Endothelial cell of umbilical vein (primary cell): ENCODE measurements around the gene MED12L. TPM values are rescaled to one million over a fixed set of nuclear protein-coding genes. Genes with fewer than 3 reads are reported as not detected.

Source experiments
- BruUV-seq: library from RNA; stranded (reverse); fragments of 400-500 nt; replicated peaks from 2 replicates; lab custom pipeline; 2021; lab: Mats Ljungman, UMichigan
- CTCF ChIA-PET: fragments of 300-600, 350-600 bp; sonication (Branson Sonifier 250); formaldehyde crosslinking; loops from one replicate; lab custom pipeline; 2021; ENCODE audit warnings: antibody characterized with exemption, inconsistent platforms; lab: Charles Lee
- POLR2A ChIA-PET: fragments of 300-600, 350-600 bp; sonication (Branson Sonifier 250); formaldehyde crosslinking; loops from one replicate; lab custom pipeline; 2021; ENCODE audit warnings: antibody characterized with exemption, inconsistent platforms; lab: Charles Lee
- DNase-seq: peaks from one replicate; pipeline ENCODE4 v3.0.0-alpha.2; 2011; ENCODE audit warnings: low read depth, low spot score
- FAIRE-seq: peaks from 2 replicates; lab custom pipeline; 2011; peaks lifted over from hg19 to GRCh38; lab: Jason Lieb, UNC
- H2AFZ ChIP-seq: 2 replicates; pipeline ENCODE4 v1.6.0; 2012; ENCODE audit warnings: low read depth, low read length, control low read depth, inconsistent platforms
- H3K27ac ChIP-seq: 2 replicates; pipeline ENCODE4 v1.5.1; 2011; ENCODE audit warnings: low read depth, mild to moderate bottlenecking, control low read depth, low read length, moderate library complexity; ENCODE audit not compliant: insufficient read depth
- H3K27me3 ChIP-seq, 2 experiments: 2 replicates each; pipeline versions ENCODE4 v1.6.0 to v1.6.1; 2011; ENCODE audit warnings: low read length in 2 of 2, mixed read lengths in 1 of 2; ENCODE audit not compliant: control insufficient read depth in 2 of 2, insufficient read depth in 2 of 2
- H3K36me3 ChIP-seq, 2 experiments: 2 replicates in 1 of 2; 3 replicates in 1 of 2; pipeline ENCODE4 v1.5.1; 2011; ENCODE audit warnings: low read length in 2 of 2, mild to moderate bottlenecking in 1 of 2, moderate library complexity in 1 of 2; ENCODE audit not compliant: control insufficient read depth in 2 of 2, insufficient read depth in 2 of 2; ENCODE audit errors: extremely low read depth in 1 of 2
- H3K4me1 ChIP-seq: 3 replicates; pipeline ENCODE4 v1.5.1; 2011; ENCODE audit warnings: mild to moderate bottlenecking, low read length; ENCODE audit not compliant: control insufficient read depth, insufficient read depth; ENCODE audit errors: extremely low read depth
- H3K4me2 ChIP-seq: 2 replicates; pipeline ENCODE4 v1.6.1; 2011; ENCODE audit warnings: low read length, control low read depth, mixed read lengths; ENCODE audit not compliant: insufficient read depth
- H3K4me3 ChIP-seq, 3 experiments: fragments of 200-600 bp in 1 of 3; sonication (generic), shearing (Covaris generic) in 1 of 3; replicated peaks in 1 of 3; 2 replicates each; pipeline ENCODE4 v1.5.1; 2011 to 2016; ENCODE audit warnings: control low read depth in 3 of 3, low read length in 3 of 3, mild to moderate bottlenecking in 2 of 3, inconsistent platforms in 1 of 3, low read depth in 1 of 3, moderate library complexity in 1 of 3; ENCODE audit not compliant: insufficient read depth in 1 of 3
- H3K79me2 ChIP-seq: 2 replicates; pipeline ENCODE4 v1.6.0; 2012; ENCODE audit warnings: low read length, inconsistent platforms; ENCODE audit not compliant: control insufficient read depth, insufficient read depth
- H3K9ac ChIP-seq: replicated peaks from 2 replicates; pipeline ENCODE3; 2011; ENCODE audit warnings: low read length, control low read depth; ENCODE audit not compliant: insufficient read depth; ENCODE audit errors: extremely low read depth
- H3K9me1 ChIP-seq: replicated peaks from 3 replicates; pipeline ENCODE4 v1.6.0; 2011; ENCODE audit warnings: mild to moderate bottlenecking, low read length; ENCODE audit not compliant: control insufficient read depth, insufficient read depth; ENCODE audit errors: extremely low read depth
- H3K9me3 ChIP-seq: replicated peaks from 2 replicates; pipeline ENCODE4 v1.5.1; 2012; ENCODE audit warnings: low read length, inconsistent platforms; ENCODE audit not compliant: control insufficient read depth, insufficient read depth
- H4K20me1 ChIP-seq: replicated peaks from 2 replicates; pipeline ENCODE3; 2011; ENCODE audit warnings: mild to moderate bottlenecking, low read length; ENCODE audit not compliant: control insufficient read depth, insufficient read depth; ENCODE audit errors: extremely low read depth
- EZH2 ChIP-seq: IDR thresholded peaks from 2 replicates; pipeline ENCODE4 v1.6.1; 2012; ENCODE audit warnings: borderline replicate concordance, low read depth, mild to moderate bottlenecking, moderate library complexity, low read length, inconsistent platforms; ENCODE audit not compliant: severe bottlenecking
- FOS ChIP-seq: IDR thresholded peaks from 2 replicates; pipeline ENCODE4 v1.6.1; 2011; ENCODE audit warnings: mild to moderate bottlenecking, low read length, moderate library complexity, borderline replicate concordance; ENCODE audit not compliant: insufficient read depth
- GATA2 ChIP-seq: IDR thresholded peaks from 2 replicates; pipeline ENCODE4 v1.7.0; 2011; ENCODE audit warnings: low read depth, mild to moderate bottlenecking, moderate library complexity, mixed read lengths, low read length; ENCODE audit not compliant: insufficient read length, insufficient read depth
- JUN ChIP-seq: IDR thresholded peaks from 2 replicates; pipeline ENCODE4 v1.6.1; 2011; ENCODE audit warnings: borderline replicate concordance, low read depth; ENCODE audit not compliant: insufficient read length, insufficient read depth
- MYC ChIP-seq: IDR thresholded peaks from one replicate; pipeline ENCODE4 v1.6.1; 2011; ENCODE audit warnings: mild to moderate bottlenecking, low read depth, low read length
- POLR2A ChIP-seq: IDR thresholded peaks from 2 replicates; pipeline ENCODE4 v1.6.1; 2012; ENCODE audit warnings: low read depth, mild to moderate bottlenecking, control low read depth, low read length
- POLR2AphosphoS5 ChIP-seq: IDR thresholded peaks from 2 replicates; pipeline ENCODE4 v1.6.1; 2012; ENCODE audit warnings: low read depth, mild to moderate bottlenecking, control low read depth, low read length, moderate library complexity; ENCODE audit not compliant: insufficient read depth
- dilution Hi-C: fragments of 300-500 bp; cut with MboI; formaldehyde crosslinking; loops from one replicate; pipeline ENCODE4 v1.15.0; 2019; ENCODE audit warnings: low sequenced_read_pairs; ENCODE audit not compliant: extremely low pct_ligation_motif_present
- intact Hi-C: fragments of 100-400 bp; cut with micrococcal nuclease; formaldehyde crosslinking; loops from one replicate; pipeline ENCODE4 v1.10.0; 2022
- polyA plus RNA-seq, 4 experiments: library from polyadenylated mRNA; depleted of rRNA in 3 of 4; stranded (reverse) in 3 of 4; unstranded in 1 of 4; fragments of >200 nt; gene quantifications; 2 replicates each; pipeline versions ENCODE4 v1.2.1 to v1.2.3, GENCODE V29; 2011 to 2012; ENCODE audit warnings: missing spikeins in 1 of 4
- total RNA-seq: library from RNA; stranded (reverse); gene quantifications from 2 replicates; pipeline ENCODE4 v1.2.3, GENCODE V29; 2021
- TF ChIP-seq, protein P1 (sequence below), 2 donors: IDR thresholded peaks; 1 replicate in 1 of 2; 2 replicates in 1 of 2; pipeline ENCODE4 v1.5.1; 2011; ENCODE audit warnings: low read length in 2 of 2, mild to moderate bottlenecking in 2 of 2, moderate library complexity in 2 of 2, control low read depth in 1 of 2, inconsistent platforms in 1 of 2, low read depth in 1 of 2; ENCODE audit not compliant: insufficient read depth in 1 of 2; ENCODE audit errors: extremely low read depth in 1 of 2
- TF ChIP-seq, protein P2 (sequence below): IDR thresholded peaks from 2 replicates; pipeline ENCODE4 v1.6.1; 2011; ENCODE audit not compliant: insufficient read depth, insufficient read length

MED12L gene
- total and polyA plus RNA-seq, 2 donors (not counting 3 experiments of a cell fraction or from before 2014, with no cell fraction given) = 0.03 to 0.27 TPM

DNA sequence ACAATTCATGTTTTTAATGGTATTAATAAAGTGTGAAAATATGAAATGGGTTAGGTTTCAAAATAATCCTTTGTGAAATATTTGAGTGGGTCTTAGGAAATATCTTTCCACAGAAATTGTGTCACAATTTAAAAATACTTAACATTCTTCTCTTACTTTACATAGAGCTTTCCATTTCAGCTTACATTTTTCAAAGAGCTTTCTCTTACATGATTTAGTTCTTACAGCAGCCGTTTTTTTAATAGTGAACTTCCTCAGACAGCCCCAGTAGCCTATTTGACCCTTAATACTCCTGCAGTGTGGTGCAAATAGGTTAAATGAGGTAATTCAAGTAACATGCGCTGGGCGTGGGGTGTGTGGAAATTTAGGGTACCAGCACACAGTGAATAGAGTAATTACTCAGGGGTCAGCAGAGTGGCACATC lies 277.3 kb downstream of the MED12L start:
- Histone ChIP-seq H3K36me3 (no peaks in the 10 kb centered on the region), H2AFZ (no peak overlapping the region), H3K27ac (no peak overlapping the region), H3K27me3 (no peaks in the 10 kb centered on the region), H3K4me1 (no peaks in the 10 kb centered on the region), H3K9ac (no peak overlapping the region), H3K79me2 (no peaks in the 10 kb centered on the region), H4K20me1 (no peaks in the 10 kb centered on the region), H3K9me3 (no peaks in the 10 kb centered on the region), H3K4me3 (no peak overlapping the region), H3K9me1 (no peaks in the 10 kb centered on the region), H3K4me2 (no peak overlapping the region)
- dilution Hi-C loops = no loop called here
- no peak for FAIRE-seq
- intact Hi-C loops = no loop called here
- POLR2A ChIA-PET = no interaction called here
- no TSS peak for BruUV-seq
- DNase-seq = no peak
- CTCF ChIA-PET = no interaction called here
- no peak for TF ChIP-seq JUN
- TF ChIP-seq POLR2A = no peak
- no peak for TF ChIP-seq GATA2
- no peak for TF ChIP-seq MYC
- TF ChIP-seq, protein P1, sequence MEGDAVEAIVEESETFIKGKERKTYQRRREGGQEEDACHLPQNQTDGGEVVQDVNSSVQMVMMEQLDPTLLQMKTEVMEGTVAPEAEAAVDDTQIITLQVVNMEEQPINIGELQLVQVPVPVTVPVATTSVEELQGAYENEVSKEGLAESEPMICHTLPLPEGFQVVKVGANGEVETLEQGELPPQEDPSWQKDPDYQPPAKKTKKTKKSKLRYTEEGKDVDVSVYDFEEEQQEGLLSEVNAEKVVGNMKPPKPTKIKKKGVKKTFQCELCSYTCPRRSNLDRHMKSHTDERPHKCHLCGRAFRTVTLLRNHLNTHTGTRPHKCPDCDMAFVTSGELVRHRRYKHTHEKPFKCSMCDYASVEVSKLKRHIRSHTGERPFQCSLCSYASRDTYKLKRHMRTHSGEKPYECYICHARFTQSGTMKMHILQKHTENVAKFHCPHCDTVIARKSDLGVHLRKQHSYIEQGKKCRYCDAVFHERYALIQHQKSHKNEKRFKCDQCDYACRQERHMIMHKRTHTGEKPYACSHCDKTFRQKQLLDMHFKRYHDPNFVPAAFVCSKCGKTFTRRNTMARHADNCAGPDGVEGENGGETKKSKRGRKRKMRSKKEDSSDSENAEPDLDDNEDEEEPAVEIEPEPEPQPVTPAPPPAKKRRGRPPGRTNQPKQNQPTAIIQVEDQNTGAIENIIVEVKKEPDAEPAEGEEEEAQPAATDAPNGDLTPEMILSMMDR (IDR thresholded peaks at IDR 0.05; ENCODE audit: extremely low read depth in 1 of 2, insufficient read depth in 1 of 2, low read depth in 1 of 2, low read length in 2 of 2) = no peak
- no peak for TF ChIP-seq FOS
- no peak for TF ChIP-seq POLR2AphosphoS5
- TF ChIP-seq, protein P2, sequence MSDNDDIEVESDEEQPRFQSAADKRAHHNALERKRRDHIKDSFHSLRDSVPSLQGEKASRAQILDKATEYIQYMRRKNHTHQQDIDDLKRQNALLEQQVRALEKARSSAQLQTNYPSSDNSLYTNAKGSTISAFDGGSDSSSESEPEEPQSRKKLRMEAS = no peak
- TF ChIP-seq EZH2 = no peak
